GM10248 (cell line): Measurements from ENCODE around the gene ACSL1.

Experiments used
- CTCF ChIA-PET: fragments of 300-600 bp; sonication (Branson Sonifier 250); formaldehyde crosslinking; extraction: SDS; loops from one replicate; lab custom pipeline; 2021; ENCODE audit warnings: antibody characterized with exemption; lab: Yijun Ruan, JAX
- POLR2A ChIA-PET: fragments of 350-650 bp; sonication (Branson Sonifier 250); formaldehyde crosslinking; extraction: SDS; loops from one replicate; lab custom pipeline; 2020; ENCODE audit warnings: antibody characterized with exemption; lab: Yijun Ruan, JAX
- DNase-seq: peaks from one replicate; pipeline ENCODE4 v3.0.0; 2012; ENCODE audit errors: extremely low spot score
- TF ChIP-seq, protein P1 (sequence below): IDR thresholded peaks from 2 replicates; pipeline ENCODE4 v1.5.1; 2012; ENCODE audit warnings: mild to moderate bottlenecking, low read depth; ENCODE audit errors: extremely low read depth, missing control alignments, control extremely low read depth

The ACSL1 gene

GRCh38 chr4:184721254-184721653 lies 104.5 kb downstream of the ACSL1 start:
- ChIA-PET POLR2A (no interaction called here), CTCF (no interaction called here)
- TF ChIP-seq, protein P1, sequence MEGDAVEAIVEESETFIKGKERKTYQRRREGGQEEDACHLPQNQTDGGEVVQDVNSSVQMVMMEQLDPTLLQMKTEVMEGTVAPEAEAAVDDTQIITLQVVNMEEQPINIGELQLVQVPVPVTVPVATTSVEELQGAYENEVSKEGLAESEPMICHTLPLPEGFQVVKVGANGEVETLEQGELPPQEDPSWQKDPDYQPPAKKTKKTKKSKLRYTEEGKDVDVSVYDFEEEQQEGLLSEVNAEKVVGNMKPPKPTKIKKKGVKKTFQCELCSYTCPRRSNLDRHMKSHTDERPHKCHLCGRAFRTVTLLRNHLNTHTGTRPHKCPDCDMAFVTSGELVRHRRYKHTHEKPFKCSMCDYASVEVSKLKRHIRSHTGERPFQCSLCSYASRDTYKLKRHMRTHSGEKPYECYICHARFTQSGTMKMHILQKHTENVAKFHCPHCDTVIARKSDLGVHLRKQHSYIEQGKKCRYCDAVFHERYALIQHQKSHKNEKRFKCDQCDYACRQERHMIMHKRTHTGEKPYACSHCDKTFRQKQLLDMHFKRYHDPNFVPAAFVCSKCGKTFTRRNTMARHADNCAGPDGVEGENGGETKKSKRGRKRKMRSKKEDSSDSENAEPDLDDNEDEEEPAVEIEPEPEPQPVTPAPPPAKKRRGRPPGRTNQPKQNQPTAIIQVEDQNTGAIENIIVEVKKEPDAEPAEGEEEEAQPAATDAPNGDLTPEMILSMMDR: no peak
- DNase-seq: no peak

DNA sequence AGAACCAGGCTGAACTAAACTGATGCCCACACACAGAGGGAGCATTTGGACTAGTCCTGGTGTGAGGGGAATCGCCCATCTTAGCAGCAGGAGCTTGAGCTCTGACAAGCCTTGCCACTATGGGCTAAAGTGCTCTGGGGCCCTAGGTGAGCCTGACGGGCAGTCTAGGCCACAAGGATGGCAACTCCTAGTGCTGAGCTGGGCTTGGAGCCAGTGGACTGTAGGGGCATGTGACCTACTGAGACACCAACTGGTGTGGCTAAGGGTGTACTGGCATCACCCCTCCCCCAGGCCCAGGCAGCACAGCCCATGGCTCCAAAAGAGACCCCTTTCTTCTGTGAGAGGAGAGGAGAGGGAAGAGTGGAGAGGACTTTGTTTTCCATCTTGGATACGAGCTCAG lies 106.4 kb downstream of the ACSL1 start:
- no peak for DNase-seq
- TF ChIP-seq, protein P1: no peak
- ChIA-PET CTCF (interaction anchor here (1.0 to 1.6 kb wide), 4 partner anchors 9 to 14 kb away, joined by 3 to 5 read pairs (median 3); no protein-coding TSS in a partner anchor), POLR2A (no interaction called here)

GRCh38 chr4:184715526-184715925 lies 110.2 kb downstream of the ACSL1 start:
- POLR2A ChIA-PET: no interaction called here
- CTCF ChIA-PET: interaction anchor here (1.0 to 1.1 kb wide), 2 partner anchors 30 to 50 kb away, joined by 3 read pairs; no protein-coding TSS in a partner anchor
- no peak for DNase-seq
- TF ChIP-seq, protein P1: no peak

DNA sequence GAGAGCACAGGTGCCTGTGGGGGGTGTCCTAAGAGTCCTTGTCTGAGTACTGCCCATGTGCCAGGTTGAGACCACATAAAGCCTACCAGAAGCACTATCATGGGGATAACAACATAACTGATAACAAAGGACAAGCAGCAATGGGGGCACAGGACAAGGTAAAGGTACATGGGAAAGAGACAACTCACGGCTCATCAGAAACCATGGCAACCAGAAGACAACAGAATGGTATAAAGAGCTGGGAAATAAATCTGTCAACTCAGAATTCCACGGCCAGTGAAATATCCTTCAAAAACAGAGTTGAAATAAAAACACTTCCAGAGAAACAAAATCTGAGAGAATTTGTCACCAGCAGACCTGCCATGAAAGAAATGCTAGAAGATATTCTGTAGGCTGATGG lies 111.9 kb downstream of the ACSL1 start:
- POLR2A ChIA-PET: no interaction called here
- CTCF ChIA-PET: interaction anchor here (0.9 to 2.0 kb wide), 6 partner anchors 9 to 67 kb away, joined by 3 to 8 read pairs (median 4); partner anchors contain the start of gene CENPU
- DNase-seq: no peak
- TF ChIP-seq, protein P1: no peak

DNA sequence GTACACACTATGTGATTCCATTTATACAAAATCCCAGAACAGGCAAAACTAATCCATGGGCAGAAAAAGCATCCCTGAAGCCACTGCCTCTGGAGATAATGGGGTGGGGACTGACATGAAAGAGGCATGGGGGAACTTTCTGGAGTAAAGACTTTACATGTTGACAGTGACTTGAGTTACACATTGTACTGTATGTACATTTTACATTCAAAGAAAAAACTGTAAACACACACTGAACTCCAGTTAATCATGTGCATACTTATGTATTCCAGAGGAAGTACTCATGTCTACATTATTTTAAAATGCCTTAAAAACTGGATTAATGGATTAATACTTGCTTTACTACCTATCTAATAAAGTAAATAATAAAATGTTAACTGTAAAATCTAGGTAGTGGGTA lies 113.4 kb downstream of the ACSL1 start:
- TF ChIP-seq, protein P1: no peak
- ChIA-PET POLR2A (interaction anchor here (0.7 kb wide), 1 partner anchor 833 kb away, joined by 4 read pairs; no protein-coding TSS in a partner anchor), CTCF (interaction anchor here (1.1 to 2.0 kb wide), 2 partner anchors 12 to 18 kb away, joined by 4 to 5 read pairs; no protein-coding TSS in a partner anchor)
- DNase-seq: no peak

- POLR2A ChIA-PET: interaction anchor here (0.6 kb wide), 1 partner anchor 57 kb away, joined by 4 read pairs; the partner anchor contains the start of genes CASP3 and PRIMPOL
Measured at GRCh38 chr4:184706453-184706852, 119.3 kb downstream of the ACSL1 start.

More at GRCh38 chr4:184706453-184706852, 119.3 kb downstream of the ACSL1 start:
- CTCF ChIA-PET: interaction anchor here (1.1 to 2.7 kb wide), 3 partner anchors 12 to 57 kb away, joined by 3 to 11 read pairs (median 3); partner anchors contain the start of genes CASP3 and PRIMPOL
- no peak for DNase-seq
- TF ChIP-seq, protein P1: no peak
